Measurements from ENCODE around the gene GGACT.

GGACT gene

DNA sequence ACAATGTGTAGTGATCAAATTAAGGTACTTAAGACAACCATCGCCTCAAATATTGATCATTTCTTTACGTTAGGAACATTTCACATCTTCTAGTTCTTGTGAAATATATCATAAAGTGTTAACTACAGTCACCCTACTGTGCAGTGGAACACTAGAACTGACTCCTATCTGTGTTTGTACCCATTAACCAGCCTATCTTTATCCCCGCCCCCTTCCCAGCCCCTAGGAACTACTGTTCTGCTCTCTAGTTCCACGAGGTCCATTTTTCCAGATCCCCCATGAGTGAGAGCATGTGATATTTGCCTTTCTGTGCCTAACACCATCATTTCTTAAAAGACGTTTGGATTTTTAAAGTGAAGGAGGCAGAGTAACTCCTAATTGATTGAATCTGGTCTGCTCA is 24.4 kb upstream of the GGACT start:
- DNase-seq (ENCODE audit: low read depth), result no peak
- TF ChIP-seq, protein P1, sequence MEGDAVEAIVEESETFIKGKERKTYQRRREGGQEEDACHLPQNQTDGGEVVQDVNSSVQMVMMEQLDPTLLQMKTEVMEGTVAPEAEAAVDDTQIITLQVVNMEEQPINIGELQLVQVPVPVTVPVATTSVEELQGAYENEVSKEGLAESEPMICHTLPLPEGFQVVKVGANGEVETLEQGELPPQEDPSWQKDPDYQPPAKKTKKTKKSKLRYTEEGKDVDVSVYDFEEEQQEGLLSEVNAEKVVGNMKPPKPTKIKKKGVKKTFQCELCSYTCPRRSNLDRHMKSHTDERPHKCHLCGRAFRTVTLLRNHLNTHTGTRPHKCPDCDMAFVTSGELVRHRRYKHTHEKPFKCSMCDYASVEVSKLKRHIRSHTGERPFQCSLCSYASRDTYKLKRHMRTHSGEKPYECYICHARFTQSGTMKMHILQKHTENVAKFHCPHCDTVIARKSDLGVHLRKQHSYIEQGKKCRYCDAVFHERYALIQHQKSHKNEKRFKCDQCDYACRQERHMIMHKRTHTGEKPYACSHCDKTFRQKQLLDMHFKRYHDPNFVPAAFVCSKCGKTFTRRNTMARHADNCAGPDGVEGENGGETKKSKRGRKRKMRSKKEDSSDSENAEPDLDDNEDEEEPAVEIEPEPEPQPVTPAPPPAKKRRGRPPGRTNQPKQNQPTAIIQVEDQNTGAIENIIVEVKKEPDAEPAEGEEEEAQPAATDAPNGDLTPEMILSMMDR (IDR thresholded peaks at IDR 0.05; ENCODE audit: control insufficient read depth, insufficient read depth, low read depth, low read length, missing control alignments), result no peak
- no peak overlapping the region for H3K4me3 ChIP-seq (ENCODE audit: control insufficient read depth, low read depth, low read length)

DNA sequence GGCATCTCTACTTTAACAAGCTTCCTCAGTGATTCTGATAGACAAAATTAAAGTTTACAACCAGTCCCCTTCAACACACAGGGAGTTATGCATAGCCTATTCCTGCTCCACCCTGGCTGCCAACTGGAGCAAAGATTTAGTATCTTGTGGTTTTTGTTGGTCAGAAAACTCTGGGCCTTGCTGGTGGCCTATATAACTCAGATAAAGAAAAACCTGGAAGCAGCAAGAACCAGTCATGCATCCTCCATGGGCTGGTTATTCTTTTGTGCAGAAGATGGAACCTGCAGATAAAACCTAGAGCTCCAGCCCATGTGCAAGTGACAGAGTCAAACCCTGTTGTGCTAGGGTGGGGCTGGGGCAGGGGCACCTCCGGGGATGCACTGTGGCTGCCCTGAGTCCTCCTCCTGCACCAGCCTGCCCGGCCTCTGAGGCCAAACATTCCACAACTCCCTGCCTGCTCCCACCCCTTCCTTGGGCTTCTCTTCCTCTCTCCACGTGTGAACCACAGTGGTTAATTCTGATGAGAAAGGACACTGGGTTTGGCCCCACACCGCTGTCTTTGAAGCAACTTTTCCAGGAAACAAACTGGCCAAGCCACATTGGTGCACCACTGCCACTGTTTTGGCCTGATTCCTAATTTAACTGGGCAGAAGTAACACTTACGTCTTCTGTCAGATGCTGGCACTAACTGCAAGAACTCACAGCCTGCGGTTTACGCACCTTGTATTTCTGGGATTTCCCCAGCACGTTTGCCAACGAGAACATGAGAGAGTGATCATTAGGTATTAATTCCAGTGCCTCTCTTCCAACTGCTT is 23.3 kb upstream of the GGACT start:
- TF ChIP-seq, protein P1 (IDR thresholded peaks at IDR 0.05; ENCODE audit: control insufficient read depth, insufficient read depth, low read depth, low read length, missing control alignments), result no peak
- no peak overlapping the region for H3K4me3 ChIP-seq (ENCODE audit: control insufficient read depth, low read depth, low read length)
- no peak for DNase-seq (ENCODE audit: low read depth)

DNA sequence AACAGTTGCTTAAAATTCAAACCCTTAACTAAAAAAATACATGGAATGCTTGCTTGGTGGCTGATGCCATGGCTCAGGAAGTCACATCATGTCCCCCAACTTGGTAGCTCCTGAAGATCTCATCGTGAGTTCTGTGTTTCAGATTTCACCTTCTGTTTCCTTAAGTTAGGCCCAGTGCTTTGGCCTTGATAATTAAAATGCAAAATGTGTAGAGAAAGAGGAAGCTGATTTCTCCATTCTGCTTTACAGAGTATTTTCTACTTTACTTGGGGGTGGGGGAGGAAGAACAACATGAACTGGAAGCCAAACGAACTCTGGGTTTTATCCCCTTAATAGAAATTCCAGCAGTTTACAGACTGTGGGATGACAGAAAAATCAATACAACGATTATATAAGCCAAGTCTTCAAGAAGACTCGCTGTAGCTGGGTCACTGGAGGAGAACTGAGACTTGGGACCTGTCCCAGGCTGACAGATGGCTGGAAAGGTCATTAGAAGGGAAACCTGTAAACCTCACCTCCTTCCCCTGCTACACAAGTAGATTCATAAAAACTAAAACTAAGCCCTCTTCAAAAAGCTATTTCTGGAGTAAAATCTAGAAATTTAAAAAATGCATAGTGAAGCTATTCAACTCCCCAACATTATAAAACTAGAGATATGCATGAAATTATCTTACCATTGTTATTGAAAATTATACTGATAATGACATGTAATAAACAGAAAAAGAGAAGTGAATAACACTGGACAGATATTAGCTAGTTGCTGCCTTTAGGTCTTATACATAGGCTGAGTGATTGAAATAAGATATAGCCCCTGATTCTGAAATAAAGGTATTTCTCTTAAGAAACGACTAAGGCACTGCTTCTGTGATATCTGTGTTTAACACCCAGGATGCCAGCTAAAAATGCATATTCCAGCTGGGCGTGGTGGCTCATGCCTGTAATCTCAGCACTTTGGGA is 22.1 kb upstream of the GGACT start:
- H3K4me3 ChIP-seq (ENCODE audit: control insufficient read depth, low read depth, low read length), result no peak overlapping the region
- DNase-seq (ENCODE audit: low read depth), result no peak
- TF ChIP-seq, protein P1 (IDR thresholded peaks at IDR 0.05; ENCODE audit: control insufficient read depth, insufficient read depth, low read depth, low read length, missing control alignments), result no peak

- H3K4me3 ChIP-seq (ENCODE audit: control insufficient read depth, low read depth, low read length), result no peak overlapping the region
- TF ChIP-seq, protein P1 (IDR thresholded peaks at IDR 0.05; ENCODE audit: control insufficient read depth, insufficient read depth, low read depth, low read length, missing control alignments), result no peak
- no peak for DNase-seq (ENCODE audit: low read depth)
These were observed 20.3 kb upstream of the GGACT start for GRCh38 chr13:100608906-100609305.

DNA sequence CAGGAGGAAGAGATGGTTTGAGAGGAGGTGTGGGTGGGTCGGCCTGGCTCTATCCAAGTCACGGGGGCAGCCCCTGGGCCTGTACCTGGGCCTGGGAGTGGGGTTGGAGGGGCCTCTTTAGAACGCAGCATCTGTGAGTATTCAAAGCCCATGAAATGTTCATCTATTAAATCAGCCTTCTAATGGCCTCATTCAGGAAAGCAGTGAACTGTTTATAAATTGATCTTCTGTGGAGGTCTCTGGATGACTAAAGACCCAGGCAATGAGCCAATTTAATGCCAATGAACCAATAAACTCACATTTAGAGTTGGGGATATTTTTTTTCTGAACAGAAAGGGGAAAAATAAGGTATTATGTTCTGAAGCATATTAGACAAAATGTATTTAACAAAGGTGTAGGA is 19.9 kb upstream of the GGACT start:
- TF ChIP-seq, protein P1 (IDR thresholded peaks at IDR 0.05; ENCODE audit: control insufficient read depth, insufficient read depth, low read depth, low read length, missing control alignments), result no peak
- no peak overlapping the region for H3K4me3 ChIP-seq (ENCODE audit: control insufficient read depth, low read depth, low read length)
- no peak for DNase-seq (ENCODE audit: low read depth)

- TF ChIP-seq, protein P1 (IDR thresholded peaks at IDR 0.05; ENCODE audit: control insufficient read depth, insufficient read depth, low read depth, low read length, missing control alignments), result no peak
- DNase-seq (ENCODE audit: low read depth), result no peak
- no peak overlapping the region for H3K4me3 ChIP-seq (ENCODE audit: control insufficient read depth, low read depth, low read length)
These were observed 16.5 kb upstream of the GGACT start for GRCh38 chr13:100604918-100605710.
